NCI-H2107 treated with DMSO at 0.1 percent for 48 hours (cell line): ENCODE data around the gene B9D1.
A peak's percentile ranks its signal among the peaks of the same experiment; 100 is the strongest.

ENCODE experiments used
- DNase-seq: peaks from one replicate; lab custom pipeline; 2025; ENCODE audit not compliant: unreplicated experiment; lab: John Stamatoyannopoulos, UW

Gene B9D1

DNA sequence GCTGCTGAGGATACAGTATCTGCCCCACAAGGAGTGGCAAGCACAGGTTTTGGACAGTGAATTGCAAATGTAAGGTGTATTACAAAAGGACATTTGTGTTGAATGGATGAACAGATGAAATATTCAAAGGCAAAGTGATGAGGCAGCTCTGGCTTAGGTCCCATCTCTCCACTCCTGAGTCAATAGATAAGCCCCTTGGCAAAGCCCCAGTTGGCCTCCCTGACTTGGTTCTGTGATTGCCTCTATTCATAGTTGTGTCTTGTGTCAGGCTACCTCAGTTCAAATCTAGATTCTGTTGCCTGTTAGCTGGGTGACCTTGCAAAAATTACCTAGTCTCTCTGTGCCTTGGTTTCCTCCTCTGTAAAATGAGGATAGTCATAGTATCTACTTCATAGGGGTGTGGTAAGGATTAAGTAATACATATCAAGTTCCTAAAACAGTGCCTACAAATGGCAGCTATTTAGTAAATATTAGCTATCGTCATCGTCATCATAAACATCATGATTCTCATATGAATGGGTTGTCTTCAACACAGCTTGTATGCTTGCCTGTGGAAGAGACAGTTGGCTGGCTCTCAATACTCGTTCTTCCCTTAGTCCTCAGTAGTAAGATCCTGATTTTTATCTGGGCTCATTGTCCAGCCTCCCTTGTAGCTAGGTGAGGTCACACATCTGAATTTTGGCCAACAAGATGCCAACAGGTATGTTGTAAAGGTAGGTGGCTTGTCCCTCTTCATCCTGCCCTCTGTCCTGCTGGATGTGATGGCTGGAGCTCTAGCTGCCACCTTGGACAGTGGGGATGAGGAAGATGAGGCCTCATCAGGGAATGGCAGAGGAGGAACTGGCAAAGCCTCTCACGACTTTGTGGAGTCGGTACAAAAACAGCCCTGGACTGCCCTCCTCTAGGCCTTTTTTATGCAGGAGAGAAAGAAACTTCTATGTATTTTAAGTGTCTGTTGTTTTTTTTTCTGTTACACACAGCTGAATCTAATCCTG, 26.6 kb upstream of the B9D1 start:
- DNase-seq = no peak

DNA sequence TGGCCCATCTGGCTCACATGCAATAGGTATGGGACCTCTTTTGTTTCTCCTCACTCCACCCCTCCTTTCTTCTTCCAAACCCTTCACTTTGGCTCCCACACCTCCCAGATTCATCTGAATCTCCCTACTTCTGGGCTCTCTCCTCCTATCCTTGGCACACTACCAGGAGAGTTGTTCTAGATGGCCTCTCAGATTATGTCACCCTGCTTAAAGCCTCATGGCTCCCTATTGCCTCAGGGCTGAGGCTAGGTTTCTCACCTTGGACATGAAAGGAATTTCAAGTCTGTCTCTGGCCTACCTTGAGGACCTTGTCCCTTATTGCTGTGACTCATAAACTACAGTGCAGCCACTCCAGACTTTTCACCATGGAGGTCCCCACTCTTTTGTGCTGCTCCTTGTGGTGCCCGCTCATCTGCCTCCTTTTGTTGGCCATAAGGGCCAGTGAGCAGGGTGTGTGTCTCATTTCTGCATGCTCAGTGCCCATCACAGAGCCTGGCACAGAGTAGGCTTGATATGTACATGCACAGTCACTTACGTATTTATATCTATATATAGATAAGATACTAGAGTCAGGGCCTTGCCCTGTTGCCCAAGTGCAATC, 25.5 kb upstream of the B9D1 start:
- no peak for DNase-seq

DNA sequence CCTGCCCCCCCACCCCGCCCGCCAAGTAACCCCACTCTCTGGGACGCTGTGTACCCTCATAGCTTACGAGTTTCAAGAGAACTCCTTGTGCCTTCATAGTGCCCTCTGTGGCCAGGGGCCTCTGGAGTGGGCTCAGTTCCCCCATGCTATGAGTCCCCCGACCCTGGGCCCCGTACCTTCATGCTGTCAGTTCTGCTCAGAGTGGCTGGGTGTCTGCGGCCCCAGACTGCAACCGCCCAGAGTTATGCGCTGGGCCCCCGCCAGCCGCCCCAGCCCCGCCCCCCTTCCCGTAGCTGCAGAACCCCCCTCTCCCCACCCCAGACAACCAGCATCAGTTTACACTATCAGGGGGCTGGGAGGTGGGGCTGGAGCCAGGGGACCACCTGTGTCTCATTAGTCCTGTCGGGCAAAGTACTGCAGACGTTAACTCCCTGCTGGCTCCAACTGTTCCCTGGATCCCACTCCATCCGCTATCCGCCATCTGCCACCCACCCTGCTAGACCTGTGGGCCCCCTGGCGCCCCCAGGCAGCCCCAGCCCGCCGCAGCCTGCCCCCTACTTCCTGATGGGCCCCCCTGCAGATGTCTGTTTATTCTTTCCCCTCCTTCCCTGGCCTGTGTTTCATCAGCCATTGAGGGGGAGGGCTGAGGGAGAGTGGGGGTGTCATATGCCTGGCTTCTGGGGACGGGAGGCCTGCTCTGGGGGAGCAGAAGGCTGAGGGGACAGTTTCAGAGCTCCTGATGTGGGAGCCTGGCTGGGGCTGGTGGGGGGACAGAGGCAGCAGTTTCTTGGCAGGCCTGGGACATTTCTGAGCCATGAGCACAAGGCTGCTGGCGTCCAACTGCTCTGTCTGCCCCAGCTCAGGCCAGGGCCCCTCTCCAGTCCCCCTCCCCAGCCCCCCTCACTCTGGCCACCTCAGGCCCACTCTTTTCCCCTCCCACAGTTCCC, 24.7 kb upstream of the B9D1 start, which contains the start of gene MFAP4:
Gene MFAP4 (minus strand): TSS at position 217 of the 947 bp plus-strand sequence. CDS start 35 bp downstream, at position 182.
- DNase-seq = peak; percentile 16

DNA sequence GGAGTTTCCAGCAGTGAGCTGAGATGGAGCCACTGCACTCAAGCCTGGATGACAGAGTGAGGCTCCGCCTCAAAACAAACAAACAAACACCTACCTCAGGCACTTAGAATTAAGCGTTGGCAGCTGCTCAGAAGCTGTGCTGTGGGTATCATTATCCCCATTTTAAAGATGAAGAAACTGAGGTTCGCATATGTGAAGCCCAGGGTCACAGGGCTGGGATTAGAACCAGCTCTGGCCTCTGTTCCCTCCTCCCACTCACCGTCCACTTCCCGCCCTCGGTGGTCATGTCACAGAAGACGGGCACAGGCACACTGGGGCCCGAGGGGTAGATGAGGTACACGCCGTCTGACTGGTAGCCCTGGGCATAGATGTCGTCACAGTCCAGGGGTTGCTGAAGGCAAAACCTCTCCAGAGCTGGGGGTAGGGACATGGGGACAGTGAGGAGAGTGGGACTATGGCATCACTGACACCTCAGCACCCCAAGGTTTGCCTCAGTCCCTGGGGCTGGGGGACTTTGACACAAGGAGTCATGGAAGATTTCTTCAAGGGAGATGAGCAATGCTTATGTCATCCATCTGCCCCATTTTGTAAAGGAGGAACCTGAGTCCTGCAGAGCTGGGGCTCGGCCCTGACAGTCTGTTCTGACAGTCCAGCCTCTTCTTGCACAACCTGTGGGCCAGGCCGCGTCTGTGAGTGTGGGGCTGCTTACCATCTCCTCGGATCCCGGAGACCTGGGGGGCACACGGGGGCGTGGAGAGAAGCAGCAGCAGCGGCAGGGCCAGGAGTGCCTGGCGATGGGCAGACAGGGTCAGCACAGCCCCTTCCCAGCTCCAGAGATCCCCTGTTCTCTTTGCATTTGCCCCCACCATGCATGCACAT, 23.8 kb upstream of the B9D1 start:
- DNase-seq = no peak

DNA sequence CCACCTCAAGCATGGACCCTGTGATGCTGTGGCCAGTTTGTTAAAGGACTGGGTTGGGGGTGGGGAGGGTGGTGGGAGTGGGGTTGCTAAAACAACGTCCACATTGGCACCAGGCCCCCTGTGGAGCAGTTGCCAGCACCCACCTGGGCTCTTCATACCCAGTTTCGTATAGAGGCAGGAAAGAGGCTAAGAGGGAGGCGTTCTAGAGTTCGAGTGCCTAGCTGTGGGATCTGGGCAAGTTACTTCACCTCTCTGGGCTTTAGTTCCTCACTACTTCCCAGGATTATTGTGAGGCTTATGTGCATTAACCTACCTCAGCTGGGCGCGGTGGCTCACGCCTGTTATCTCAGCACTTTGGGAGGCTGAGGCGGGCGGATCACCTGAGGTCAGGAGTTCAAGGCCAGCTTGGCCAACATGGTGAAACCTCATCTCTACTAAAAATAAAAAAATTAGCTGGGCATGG, 23.0 kb upstream of the B9D1 start:
- no peak for DNase-seq

DNA sequence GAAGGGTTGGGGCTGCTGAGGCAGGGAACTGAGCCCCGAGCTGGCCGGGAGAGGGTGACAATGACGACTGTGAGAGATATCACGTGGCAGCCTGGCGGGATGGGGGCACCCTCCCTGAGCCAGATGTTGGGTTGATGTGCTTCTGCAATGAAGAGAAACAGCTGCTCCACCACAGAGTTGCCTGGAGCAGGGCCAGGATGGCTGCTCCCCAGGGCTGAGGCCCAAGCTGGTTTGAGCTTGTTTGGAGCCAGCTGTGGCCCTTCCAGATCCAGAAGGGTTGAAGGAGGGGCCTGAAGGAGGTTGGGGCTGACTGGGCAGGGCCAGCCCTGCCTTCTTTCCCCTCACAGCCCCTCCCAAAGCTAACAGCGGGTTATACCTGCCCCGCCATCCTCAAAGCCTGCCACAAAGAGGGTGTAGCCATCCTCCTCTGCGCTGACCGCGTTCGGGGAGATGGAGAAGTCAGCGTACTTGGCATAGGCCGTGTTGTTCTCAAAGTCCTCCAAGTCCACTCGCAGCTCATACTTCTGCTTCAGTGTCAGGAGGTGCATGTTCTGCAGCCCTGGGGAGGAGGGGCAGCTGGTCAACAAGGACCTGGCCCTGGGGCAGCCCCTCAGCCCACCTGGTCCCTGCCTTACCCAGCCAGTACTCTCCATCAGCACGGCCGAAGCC, 22.3 kb upstream of the B9D1 start:
- DNase-seq = no peak

DNA sequence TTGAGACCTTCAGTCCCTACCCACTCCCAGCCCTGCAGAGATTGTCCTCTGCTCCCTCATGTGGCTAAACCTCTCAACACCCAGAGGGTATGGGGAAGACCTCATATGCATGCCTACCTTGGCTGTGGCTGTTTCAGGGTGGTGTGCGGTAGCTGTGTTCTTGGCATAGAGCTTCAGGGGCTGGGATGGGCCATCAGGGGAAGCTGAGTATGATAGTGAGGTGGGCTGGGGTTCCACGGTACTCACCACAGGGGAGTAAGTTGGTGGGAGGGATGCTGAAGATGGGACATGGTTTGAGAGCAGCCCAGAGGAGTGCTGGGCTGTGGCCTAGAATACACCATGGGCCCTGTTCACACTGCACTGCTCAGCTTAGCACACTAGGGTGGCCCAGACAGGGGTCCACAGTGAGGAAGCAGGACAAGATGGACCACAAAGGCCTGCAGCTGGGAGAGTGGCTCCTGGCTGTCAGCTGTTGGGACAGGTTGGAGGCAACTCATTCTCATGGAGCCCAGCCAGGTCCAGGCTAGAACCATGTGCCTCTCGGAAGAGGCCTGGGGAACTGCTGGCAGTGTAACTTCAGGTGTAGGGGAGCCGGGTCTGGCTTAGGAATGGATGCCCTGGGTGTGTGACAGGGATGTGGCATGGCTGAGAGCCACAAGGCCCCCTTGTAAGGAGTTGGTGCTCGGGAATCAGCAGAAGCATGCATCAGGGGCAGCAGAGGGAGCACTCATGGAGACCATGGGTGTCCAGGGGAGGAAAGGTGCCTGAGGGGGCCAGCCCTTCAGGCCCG, 21.4 kb upstream of the B9D1 start:
- no peak for DNase-seq

DNA sequence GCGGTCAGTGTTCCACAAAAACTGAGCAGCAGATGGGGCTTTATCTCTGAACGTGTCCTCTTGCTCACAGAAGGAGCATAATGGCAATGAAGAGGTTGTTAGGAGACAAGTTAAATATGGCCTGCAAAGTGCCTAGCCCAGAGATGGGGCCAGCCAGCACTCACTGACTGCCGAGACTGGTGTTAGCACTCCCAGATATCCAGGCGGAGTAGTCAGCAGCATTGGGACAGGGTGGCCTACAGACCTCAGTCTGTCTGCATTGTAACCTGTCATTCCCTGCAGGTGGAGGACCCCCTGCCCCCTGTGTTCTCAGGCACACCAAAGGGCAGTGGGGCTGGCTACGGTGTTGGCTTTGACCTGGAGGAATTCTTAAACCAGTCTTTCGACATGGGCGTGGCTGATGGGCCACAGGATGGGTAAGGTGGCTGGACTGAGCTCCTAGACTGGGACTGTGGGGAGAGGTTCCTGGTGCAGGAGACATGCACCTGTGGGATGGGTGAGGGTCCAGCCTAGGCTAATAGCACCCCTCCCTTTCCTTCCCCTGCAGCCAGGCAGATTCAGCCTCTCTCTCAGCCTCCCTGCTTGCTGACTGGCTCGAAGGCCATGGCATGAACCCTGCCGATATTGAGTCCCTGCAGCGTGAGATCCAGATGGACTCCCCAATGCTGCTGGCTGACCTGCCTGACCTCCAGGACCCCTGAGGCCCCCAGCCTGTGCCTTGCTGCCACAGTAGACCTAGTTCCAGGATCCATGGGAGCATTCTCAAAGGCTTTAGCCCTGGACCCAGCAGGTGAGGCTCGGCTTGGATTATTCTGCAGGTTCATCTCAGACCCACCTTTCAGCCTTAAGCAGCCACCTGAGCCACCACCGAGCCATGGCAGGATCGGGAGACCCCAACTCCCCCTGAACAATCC, 20.3 kb upstream of the B9D1 start:
- DNase-seq = no peak

DNA sequence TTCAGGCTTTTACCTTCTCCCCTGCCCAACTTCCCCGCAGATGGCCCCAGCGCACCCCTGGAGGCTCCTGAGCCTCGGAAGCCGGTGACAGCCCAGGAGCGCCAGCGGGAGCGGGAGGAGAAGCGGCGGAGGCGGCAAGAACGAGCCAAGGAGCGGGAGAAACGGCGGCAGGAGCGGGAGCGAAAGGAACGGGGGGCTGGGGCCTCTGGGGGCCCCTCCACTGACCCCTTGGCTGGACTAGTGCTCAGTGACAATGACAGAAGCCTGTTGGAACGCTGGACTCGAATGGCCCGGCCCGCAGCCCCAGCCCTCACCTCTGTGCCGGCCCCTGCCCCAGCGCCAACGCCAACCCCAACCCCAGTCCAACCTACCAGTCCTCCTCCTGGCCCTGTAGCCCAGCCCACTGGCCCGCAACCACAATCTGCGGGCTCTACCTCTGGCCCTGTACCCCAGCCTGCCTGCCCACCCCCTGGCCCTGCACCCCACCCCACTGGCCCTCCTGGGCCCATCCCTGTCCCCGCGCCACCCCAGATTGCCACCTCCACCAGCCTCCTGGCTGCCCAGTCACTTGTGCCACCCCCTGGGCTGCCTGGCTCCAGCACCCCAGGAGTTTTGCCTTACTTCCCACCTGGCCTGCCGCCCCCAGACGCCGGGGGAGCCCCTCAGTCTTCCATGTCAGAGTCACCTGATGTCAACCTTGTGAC, 19.4 kb upstream of the B9D1 start:
- no peak for DNase-seq

DNA sequence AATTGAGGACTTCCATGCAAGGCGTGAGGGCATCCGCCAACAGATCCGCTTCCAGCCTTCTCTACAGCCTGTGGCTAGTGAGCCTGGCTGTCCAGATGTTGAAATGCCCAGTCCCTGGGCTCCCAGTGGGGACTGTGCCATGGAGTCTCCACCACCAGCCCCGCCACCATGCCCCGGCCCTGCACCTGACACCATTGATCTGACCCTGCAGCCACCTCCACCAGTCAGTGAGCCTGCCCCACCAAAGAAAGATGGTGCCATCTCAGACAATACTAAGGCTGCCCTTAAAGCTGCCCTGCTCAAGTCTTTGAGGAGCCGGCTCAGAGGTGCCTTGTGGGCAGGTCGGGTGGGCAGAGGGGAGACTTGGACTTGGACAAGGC, 18.8 kb upstream of the B9D1 start:
- DNase-seq = no peak

DNA sequence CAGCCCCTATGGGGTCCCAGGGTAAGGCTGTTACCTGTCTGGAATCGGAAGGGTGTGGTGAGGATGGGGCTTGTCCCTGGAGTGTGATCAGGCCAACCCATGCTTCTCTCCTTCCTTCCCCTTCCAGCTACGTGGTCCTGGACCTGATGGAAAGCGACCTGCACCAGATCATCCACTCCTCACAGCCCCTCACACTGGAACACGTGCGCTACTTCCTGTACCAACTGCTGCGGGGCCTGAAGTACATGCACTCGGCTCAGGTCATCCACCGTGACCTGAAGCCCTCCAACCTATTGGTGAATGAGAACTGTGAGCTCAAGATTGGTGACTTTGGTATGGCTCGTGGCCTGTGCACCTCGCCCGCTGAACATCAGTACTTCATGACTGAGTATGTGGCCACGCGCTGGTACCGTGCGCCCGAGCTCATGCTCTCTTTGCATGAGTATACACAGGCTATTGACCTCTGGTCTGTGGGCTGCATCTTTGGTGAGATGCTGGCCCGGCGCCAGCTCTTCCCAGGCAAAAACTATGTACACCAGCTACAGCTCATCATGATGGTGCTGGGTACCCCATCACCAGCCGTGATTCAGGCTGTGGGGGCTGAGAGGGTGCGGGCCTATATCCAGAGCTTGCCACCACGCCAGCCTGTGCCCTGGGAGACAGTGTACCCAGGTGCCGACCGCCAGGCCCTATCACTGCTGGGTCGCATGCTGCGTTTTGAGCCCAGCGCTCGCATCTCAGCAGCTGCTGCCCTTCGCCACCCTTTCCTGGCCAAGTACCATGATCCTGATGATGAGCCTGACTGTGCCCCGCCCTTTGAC, 18.2 kb upstream of the B9D1 start:
- DNase-seq = no peak

DNA sequence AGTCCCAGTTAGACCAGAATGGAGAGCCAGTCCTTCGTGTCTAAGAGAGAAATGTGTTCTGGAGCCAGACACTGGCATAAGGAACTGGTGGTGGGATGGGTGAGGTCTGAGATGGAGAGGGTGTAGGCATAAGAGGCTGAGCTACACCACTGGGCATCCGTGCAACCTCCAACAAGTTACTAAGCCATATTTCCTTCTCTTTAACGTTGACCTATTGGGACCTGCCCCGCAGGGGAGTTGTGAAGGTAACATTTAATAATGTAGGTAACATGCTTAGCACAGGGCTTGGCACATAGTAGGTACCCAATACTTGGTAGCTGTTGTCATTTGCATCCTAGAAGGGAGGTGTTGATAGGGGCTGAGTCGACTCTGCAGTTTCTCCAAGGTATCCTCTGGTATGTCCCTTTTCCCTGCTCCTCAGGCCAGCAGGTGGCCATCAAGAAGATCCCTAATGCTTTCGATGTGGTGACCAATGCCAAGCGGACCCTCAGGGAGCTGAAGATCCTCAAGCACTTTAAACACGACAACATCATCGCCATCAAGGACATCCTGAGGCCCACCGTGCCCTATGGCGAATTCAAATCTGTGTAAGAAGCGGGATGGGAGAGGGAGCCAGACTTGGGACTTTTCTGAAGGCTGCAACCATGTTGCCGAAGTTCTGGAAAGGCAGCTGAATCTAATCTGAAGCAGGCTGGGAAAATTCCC, 17.0 kb upstream of the B9D1 start:
- DNase-seq = no peak

DNA sequence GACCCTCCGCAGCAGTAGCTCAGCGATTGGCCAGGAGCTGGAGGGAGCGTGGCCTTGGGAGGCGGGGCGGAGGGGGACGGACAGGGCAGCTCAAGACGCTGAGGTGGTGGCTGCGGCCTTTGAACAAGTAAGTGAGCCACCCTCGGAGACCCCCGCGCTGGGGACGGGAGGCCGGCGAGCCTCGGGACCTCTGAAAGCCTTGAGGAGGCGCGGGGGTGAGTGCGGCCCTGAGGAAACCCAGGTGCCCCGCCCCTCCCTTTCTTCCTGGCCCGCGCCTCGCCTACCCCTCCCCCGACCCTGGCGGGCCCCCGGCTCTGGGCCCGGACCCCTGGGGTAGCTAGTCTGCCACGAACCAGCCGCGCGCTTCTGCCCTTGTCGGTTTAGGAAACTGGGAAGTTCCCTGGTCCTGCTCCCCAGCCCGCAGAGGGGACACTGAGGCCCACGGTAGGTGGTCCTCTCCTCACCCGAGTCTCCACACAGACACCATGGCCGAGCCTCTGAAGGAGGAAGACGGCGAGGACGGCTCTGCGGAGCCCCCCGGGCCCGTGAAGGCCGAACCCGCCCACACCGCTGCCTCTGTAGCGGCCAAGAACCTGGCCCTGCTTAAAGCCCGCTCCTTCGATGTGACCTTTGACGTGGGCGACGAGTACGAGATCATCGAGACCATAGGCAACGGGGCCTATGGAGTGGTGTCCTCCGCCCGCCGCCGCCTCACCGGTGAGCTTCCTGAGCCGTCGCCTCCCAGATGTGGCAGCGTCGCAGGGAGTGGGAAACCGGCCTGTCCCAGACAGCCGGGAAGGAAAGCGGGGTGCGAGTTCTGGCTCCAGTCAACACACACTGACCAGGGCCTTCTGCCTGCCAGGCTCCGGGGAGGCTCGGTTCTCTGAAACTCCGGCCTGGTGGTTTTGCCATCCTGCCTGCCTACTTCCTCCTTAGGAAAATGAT, 16.2 kb upstream of the B9D1 start, which contains the start of gene MAPK7:
Gene MAPK7 (plus strand): TSS at position 83 of the 945 bp plus-strand sequence. CDS start 403 bp downstream, at position 486.
- DNase-seq = no peak
